Ectodermal cell (in vitro differentiated cells): ENCODE data around the gene NCS1.

ENCODE experiments used
- H3K27ac ChIP-seq: 2 replicates; pipeline ENCODE4 v1.7.0; 2013; ENCODE audit warnings: mild to moderate bottlenecking, low read depth, low read length; ENCODE audit not compliant: insufficient read depth, poor library complexity, severe bottlenecking
- H3K27me3 ChIP-seq: 2 replicates; pipeline ENCODE4 v1.7.0; 2013; ENCODE audit warnings: mild to moderate bottlenecking, low read length; ENCODE audit not compliant: insufficient read depth, control insufficient read depth, poor library complexity, severe bottlenecking
- H3K36me3 ChIP-seq: one replicate; pipeline ENCODE4 v1.7.0; 2013; ENCODE audit warnings: low read length; ENCODE audit not compliant: control insufficient read depth, insufficient read depth
- H3K4me1 ChIP-seq: one replicate; pipeline ENCODE4 v1.7.0; 2013; ENCODE audit warnings: low read length; ENCODE audit not compliant: control insufficient read depth, insufficient read depth
- H3K4me3 ChIP-seq: 2 replicates; pipeline ENCODE4 v1.7.0; 2013; ENCODE audit warnings: low read depth, low read length, control low read depth; ENCODE audit not compliant: insufficient read depth
- H3K9me3 ChIP-seq: 2 replicates; pipeline ENCODE4 v1.7.0; 2013; ENCODE audit warnings: mild to moderate bottlenecking, low read length, moderate library complexity; ENCODE audit not compliant: control insufficient read depth
- WGBS, 2 experiments: methylation state at CpG; one replicate each; pipeline ENCODE4 v1.1.7; 2013; ENCODE audit warnings: missing lambda C conversion rate in 2 of 2; 5-methylcytosine and 5-hydroxymethylcytosine counted together

The NCS1 gene

DNA sequence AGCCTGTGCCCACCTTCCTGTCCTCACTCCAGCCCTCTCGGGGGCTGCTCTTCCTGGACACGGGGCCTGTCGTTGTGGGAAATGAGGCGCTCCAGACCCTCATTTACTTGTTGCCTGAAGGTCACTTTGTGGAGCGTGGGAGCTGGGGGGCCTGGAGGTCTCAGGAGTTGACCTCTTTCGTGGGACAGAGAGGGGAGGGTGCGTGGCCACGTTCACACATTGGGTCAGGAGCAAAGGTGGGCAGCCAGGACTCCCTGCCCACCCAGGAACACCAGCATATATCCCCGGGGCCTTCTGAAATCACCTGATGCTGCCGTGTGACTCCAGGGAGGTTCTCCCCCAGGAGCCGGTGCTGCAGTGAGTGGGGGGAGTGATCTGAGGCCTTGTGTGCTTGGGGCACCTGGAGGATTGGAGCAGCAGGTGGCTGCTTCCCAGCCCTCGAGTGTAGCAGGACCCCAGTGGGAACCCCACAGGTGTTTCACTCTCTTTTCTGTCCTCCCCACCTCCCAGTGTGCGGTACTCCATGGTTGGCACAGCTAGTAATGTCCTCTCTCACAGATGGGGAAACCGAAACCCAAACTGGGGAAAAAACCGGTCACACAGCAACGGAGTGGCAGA is 20.3 kb downstream of the NCS1 start:
- no peak overlapping the region for H3K4me3 ChIP-seq
- H3K27me3 ChIP-seq, result no peaks in the 10 kb centered on the region
- H3K36me3 ChIP-seq, result no peaks in the 10 kb centered on the region
- H3K9me3 ChIP-seq, result no peaks in the 10 kb centered on the region
- peaks cover 28% of the 10 kb centered on the region for H3K4me1 ChIP-seq
- 85 to 87% methylated on average over 16 of the region's 16 CpGs for WGBS, 2 experiments
- no peak overlapping the region for H3K27ac ChIP-seq

DNA sequence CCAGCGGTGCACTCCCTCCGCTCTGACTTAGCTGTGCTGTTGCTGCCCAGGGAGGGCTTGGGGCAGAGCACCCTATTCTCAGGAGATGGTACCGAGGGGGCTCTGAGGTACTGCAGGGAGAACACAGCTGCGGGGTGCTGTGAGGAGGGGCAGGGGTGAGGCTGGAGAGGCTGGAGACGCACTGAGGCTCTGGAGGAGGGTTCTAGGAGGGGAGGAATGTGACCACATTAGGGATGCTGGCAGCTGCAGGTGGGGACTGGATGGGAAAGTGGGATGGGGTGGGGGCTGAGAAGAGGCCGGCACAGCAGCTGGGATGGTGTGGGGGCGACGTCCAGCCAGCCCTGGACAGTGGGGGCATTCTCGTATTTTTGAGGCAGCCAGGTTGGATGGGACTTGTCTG is 20.9 kb downstream of the NCS1 start:
- H3K9me3 ChIP-seq, result no peaks in the 10 kb centered on the region
- no peaks in the 10 kb centered on the region for H3K36me3 ChIP-seq
- no peaks in the 10 kb centered on the region for H3K27me3 ChIP-seq
- no peak overlapping the region for H3K27ac ChIP-seq
- WGBS, 2 experiments, result 69 to 70% methylated on average over 9 of the region's 9 CpGs
- peaks cover 24% of the 10 kb centered on the region for H3K4me1 ChIP-seq
- no peak overlapping the region for H3K4me3 ChIP-seq

DNA sequence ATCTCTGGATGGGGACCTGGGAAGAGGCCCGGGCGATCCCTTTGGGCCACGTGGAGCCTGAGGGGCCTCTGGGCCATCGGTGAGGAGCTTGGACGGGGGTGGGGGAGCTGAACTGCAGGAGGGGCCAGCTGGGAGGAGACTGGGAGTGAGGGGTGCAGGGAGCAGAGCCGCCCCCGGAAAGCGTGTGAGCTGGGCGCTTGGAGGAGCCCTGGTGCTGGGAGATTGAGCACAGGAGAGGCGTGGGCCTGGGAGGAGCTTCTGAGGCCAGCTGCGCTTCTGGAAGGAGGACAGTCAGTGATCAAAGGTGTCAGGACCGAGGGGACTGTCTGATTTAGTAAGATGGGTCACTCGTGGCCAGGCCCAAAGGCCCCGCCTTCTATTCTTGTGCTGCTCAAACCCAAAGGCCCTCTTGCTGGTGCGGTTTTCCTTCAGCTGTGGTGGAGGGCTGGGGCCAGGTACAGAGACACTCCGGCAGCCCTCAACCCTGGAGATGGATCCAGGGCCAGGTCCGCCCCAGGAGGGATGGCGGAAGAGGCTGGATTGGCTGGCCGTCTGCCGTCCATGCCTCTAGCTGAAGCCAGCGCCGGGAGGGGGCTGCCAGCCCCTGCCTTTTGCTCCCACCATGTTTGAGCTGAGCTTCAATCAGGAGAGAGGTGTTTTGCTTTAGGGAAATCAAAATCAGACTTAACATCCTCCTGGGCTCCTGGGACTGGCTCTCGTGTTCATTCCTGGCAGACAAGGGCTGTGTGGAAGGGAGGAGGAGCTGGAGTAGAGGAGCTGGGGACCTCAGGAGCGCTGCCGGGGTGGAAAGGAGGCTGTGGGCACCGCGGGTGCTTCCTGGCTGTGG is 21.6 kb downstream of the NCS1 start:
- Histone ChIP-seq H3K27me3 (no peaks in the 10 kb centered on the region), H3K9me3 (no peaks in the 10 kb centered on the region), H3K27ac (no peak overlapping the region), H3K36me3 (no peaks in the 10 kb centered on the region), H3K4me1 (peaks cover 24% of the 10 kb centered on the region), H3K4me3 (no peak overlapping the region)
- 63 to 65% methylated on average over 27 of the region's 27 CpGs for WGBS, 2 experiments

DNA sequence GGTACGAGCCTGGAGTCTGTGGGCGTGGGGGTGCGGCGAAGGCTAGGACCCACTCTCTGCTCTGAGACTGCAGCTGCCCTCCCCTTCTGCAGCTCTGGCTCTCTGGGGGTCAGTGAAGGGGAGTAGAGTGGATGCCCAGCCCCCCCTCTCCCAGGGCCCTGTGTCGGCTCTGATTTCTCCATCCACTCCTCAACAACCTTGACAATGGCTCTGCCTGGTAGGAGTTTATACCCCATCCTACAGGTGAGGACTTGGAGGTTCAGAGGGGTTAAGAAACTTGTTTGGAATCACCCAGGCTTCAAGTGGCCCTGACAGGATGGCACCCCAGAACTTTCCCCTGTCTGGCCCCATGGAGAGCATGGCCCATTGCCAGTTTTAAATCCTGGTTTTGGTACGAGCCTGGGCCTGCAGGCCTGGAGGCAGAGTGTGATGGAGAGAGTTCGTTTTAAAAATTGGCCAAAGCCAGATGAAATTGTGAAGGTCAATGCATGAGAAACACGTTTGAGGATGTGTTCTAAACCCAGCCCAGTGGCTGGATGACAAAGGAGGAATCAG is 22.3 kb downstream of the NCS1 start:
- Histone ChIP-seq H3K36me3 (no peaks in the 10 kb centered on the region), H3K4me1 (peaks cover 24% of the 10 kb centered on the region), H3K9me3 (no peaks in the 10 kb centered on the region), H3K4me3 (no peak overlapping the region), H3K27me3 (no peaks in the 10 kb centered on the region), H3K27ac (no peak overlapping the region)
- 87 to 89% methylated on average over 7 to 8 of the region's 8 CpGs for WGBS, 2 experiments

DNA sequence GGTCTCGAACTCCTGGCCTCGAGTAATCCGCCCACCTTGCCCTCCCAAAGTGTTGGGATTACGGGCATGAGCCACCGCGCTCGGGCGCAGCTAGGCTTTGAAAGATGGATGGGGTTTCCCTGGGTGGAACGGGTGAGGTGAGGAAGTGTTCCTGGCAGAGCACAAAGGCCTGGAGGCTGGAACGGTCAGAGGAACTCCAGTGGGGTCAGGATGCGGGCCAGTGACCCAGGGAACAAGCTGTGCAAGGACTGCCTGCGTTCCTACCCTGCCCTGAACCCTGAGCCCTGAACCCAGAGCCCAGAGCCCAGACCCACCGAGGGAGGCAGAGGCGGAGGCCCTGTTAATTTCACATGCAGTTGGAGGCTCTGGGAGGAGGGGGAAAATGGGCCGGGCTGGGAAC is 23.4 kb downstream of the NCS1 start:
- Histone ChIP-seq H3K27ac (no peak overlapping the region), H3K27me3 (no peaks in the 10 kb centered on the region), H3K4me3 (no peak overlapping the region), H3K9me3 (no peaks in the 10 kb centered on the region), H3K4me1 (peaks cover 34% of the 10 kb centered on the region), H3K36me3 (no peaks in the 10 kb centered on the region)
- 85 to 87% methylated on average over 15 of the region's 15 CpGs for WGBS, 2 experiments

DNA sequence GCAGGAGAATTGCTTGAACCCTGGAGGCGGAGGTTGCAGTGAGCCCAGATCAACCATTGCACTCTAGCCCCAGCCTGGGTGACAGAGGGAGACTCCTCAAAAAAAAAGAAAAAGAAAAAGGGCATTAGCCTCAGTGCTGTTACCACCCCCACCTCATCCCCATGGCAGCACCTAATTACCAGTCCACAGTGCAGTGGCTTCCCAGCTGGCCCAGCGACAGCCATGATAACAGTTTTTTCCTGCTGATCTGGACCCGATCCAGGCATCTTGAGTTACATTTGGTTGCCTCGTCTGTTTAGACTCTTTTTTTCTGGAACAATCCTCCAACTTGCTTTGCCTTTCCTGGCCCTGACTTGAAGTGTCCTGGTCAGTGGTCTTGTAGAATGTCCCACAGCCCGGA is 24.4 kb downstream of the NCS1 start:
- Histone ChIP-seq H3K36me3 (no peaks in the 10 kb centered on the region), H3K4me1 (peaks cover 35% of the 10 kb centered on the region), H3K27me3 (no peaks in the 10 kb centered on the region), H3K27ac (no peak overlapping the region), H3K9me3 (no peaks in the 10 kb centered on the region), H3K4me3 (no peak overlapping the region)
- WGBS, 2 experiments, result 72% methylated on average over 5 of the region's 5 CpGs

DNA sequence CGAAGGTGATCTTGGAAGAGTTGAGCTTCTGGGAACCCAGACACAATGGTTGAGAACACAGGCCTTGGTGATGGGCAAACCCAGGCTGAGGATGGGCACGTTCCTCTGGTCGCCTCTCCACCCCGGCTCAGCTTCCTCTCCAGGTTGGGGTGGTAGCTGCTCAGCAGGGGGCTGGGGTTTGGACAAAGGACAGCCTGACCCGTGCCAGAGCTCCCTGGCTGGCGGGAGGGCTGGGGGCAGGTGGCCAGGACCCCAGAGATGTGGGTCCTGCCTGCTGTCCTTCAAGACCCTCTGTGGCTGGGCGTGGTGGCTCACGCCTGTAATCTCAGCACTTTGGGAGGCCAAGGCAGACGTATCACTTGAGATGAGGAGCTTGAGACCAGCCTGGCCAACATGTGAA is 25.2 kb downstream of the NCS1 start:
- Histone ChIP-seq H3K4me1 (peaks cover 35% of the 10 kb centered on the region), H3K27me3 (no peaks in the 10 kb centered on the region), H3K36me3 (no peaks in the 10 kb centered on the region), H3K27ac (no peak overlapping the region), H3K4me3 (no peak overlapping the region), H3K9me3 (no peaks in the 10 kb centered on the region)
- WGBS, 2 experiments, result 91 to 93% methylated on average over 9 of the region's 9 CpGs

DNA sequence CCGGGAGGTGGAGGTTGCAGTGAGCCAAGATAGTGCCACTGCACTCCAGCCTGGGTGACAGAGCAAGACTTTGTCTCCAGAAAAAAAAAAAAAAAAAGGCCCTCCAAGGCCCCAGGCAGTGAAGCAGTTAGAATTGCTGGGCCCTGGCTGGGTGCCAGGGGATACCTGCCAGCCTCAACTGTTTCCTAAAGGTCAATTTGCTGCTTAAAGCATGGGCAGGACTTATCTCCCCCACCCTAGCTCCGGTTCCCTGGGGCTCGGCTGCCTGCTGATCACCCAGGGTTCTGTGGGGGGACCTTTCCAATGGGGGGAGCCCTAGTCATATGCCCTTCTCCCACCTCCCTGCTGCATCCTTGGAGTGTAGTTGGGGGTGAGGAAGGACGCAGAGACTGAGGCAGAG is 25.7 kb downstream of the NCS1 start:
- Histone ChIP-seq H3K27ac (no peak overlapping the region), H3K27me3 (no peaks in the 10 kb centered on the region)

DNA sequence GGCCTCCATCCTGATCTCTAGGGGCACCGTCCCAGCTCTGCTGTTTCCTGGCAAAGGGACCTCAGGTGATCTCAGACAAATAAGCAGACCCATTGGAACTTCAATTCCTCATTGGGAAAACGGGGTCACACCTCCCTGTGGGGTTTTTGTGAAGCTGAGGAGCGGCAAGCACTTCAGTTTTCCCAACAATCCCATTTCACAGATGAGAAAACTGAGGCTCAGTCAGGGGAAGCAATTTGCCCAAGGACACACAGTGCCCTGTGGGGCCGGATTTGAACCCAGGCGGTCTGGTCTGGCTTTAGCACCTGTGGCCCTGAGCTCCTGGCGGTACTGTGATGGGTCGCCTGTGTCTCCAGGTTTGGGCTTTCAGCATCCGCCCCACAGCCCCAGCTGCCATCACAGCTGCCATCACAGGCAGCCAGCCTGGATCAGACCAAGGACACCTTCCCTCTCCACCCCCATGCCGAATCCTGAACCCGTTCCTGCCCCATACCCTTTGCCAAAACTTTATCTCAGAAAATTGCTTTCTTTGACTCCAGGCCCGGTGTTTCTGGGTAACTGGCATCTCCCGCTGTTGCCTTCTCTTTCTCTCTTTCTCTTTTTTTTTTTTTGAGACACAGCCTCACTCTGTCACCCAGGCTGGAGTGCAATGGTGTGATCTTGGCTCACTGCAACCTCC is 26.4 kb downstream of the NCS1 start:
- WGBS, 2 experiments, result 93 to 95% methylated on average over 12 of the region's 12 CpGs
- Histone ChIP-seq H3K4me1 (peaks cover 24% of the 10 kb centered on the region), H3K27me3 (no peaks in the 10 kb centered on the region), H3K4me3 (no peak overlapping the region), H3K36me3 (no peaks in the 10 kb centered on the region), H3K9me3 (no peaks in the 10 kb centered on the region), H3K27ac (no peak overlapping the region)

More for the DNA sequence above, 25.7 kb downstream of the NCS1 start:
- Histone ChIP-seq H3K4me1 (peaks cover 31% of the 10 kb centered on the region), H3K9me3 (no peaks in the 10 kb centered on the region), H3K4me3 (no peak overlapping the region), H3K36me3 (no peaks in the 10 kb centered on the region)
- WGBS, 2 experiments, result 94 to 95% methylated on average over 4 of the region's 4 CpGs

DNA sequence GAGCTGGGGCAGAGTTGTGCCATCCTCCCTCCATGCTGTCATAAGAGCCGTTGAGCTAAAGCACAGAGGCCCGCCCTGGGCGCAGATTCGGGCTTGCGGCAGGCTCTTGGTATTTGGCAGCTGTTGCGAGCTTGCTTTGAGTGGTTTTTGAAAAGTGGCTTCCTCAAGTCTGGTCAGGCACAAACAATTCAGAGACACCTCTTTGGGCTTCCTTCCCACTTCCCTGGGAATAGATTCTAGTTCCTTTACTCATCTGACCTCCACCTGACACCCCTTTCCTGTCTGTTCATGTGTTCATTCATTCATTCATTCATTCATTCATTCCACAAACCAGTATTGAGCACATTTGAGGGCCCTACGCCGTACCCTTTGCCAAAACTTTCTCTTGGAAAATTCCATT is 27.4 kb downstream of the NCS1 start:
- Histone ChIP-seq H3K9me3 (no peaks in the 10 kb centered on the region), H3K36me3 (no peaks in the 10 kb centered on the region), H3K4me1 (peaks cover 16% of the 10 kb centered on the region), H3K4me3 (no peak overlapping the region), H3K27me3 (no peaks in the 10 kb centered on the region), H3K27ac (no peak overlapping the region)
- 95% methylated on average over 8 of the region's 8 CpGs for WGBS, 2 experiments
